Omental fat pad (tissue), 4 donors: ENCODE data around the gene TDRD12. TPM values are rescaled to one million over a fixed set of nuclear protein-coding genes. Genes with fewer than 3 reads are reported as not detected.

ENCODE experiments used
- ATAC-seq: fragments of 150-250 bp; one replicate; pipeline ENCODE4 v1.9.1; 2016; ENCODE audit warnings: mild to moderate bottlenecking, moderate library complexity; ENCODE audit not compliant: low FRiP score
- DNase-seq: peaks from one replicate; pipeline ENCODE4 v3.0.0-alpha.2; 2019; ENCODE audit warnings: low spot score
- CTCF ChIP-seq, 3 donors: fragments of 450-650 bp; IDR thresholded peaks; one replicate each; pipeline ENCODE4 v1.5.1; 2016 to 2017; ENCODE audit warnings: antibody characterized with exemption in 3 of 3, mild to moderate bottlenecking in 3 of 3, moderate library complexity in 2 of 3
- total RNA-seq, 4 donors: library from RNA; depleted of rRNA; stranded (reverse); fragments of >200 nt; gene quantifications; one replicate each; pipeline ENCODE4 v1.1.0, GENCODE V29; 2016

The TDRD12 gene
- total RNA-seq, 4 donors from 2014 or later: 0.50 to 1.3 TPM; not detected in 2

- ATAC-seq (no peak), DNase-seq (no peak)
- TF ChIP-seq CTCF (IDR thresholded peaks at IDR 0.05): no peak
Observed at GRCh38 chr19:32857584-32857983, 138.0 kb downstream of the TDRD12 start.

GRCh38 chr19:32858155-32858554 lies 138.6 kb downstream of the TDRD12 start:
- DNase-seq (no peak), ATAC-seq (no peak)
- TF ChIP-seq CTCF (IDR thresholded peaks at IDR 0.05): no peak

GRCh38 chr19:32858559-32858958 lies 139.0 kb downstream of the TDRD12 start:
- DNase-seq: no peak
- no peak for ATAC-seq
- TF ChIP-seq CTCF (IDR thresholded peaks at IDR 0.05): no peak

GRCh38 chr19:32859591-32859990 lies 140.0 kb downstream of the TDRD12 start:
- DNase-seq (no peak), ATAC-seq (no peak)
- TF ChIP-seq CTCF (IDR thresholded peaks at IDR 0.05): no peak

- DNase-seq: no peak
- ATAC-seq: no peak
- TF ChIP-seq CTCF (IDR thresholded peaks at IDR 0.05): no peak
Observed at GRCh38 chr19:32861596-32861995, 142.0 kb downstream of the TDRD12 start.

- TF ChIP-seq CTCF (IDR thresholded peaks at IDR 0.05): no peak
- DNase-seq (no peak), ATAC-seq (no peak)
Observed at GRCh38 chr19:32862173-32862572, 142.6 kb downstream of the TDRD12 start.

GRCh38 chr19:32862741-32863140 lies 143.2 kb downstream of the TDRD12 start:
- TF ChIP-seq CTCF (IDR thresholded peaks at IDR 0.05): no peak
- DNase-seq (no peak), ATAC-seq (no peak)
